ENCODE results near the gene ORMDL3. TPM values are rescaled to one million over a fixed set of nuclear protein-coding genes. Genes with fewer than 3 reads are reported as not detected.

The ORMDL3 gene
- total RNA-seq, 1 experiment from 2014 or later = 18.0 TPM

GRCh38 chr17:39962642-39963220, 35.3 kb upstream of the ORMDL3 start, which contains the start of gene GSDMA:
GSDMA (plus strand) TSS chr17:39963004; CDS start chr17:39965688, 2,684 bp downstream.
- TF ChIP-seq CTCF (conservative IDR thresholded peaks at IDR 0.05; ENCODE audit: low read depth, low read length) (no peak), EZH2 (IDR thresholded peaks at IDR 0.05; ENCODE audit: borderline replicate concordance, low read depth, low read length, poor library complexity, severe bottlenecking) (no peak)
- Histone ChIP-seq H3K36me3 (ENCODE audit: insufficient read depth, low read length, poor library complexity, severe bottlenecking) (no peaks in the 10 kb centered on the region), H3K4me3 (ENCODE audit: low read depth, low read length, poor library complexity, severe bottlenecking) (no peak within 1 kb of the TSS), H3K4me1 (ENCODE audit: insufficient read depth, low read length, poor library complexity, severe bottlenecking) (no peaks in the 10 kb centered on the region), H3K27ac (ENCODE audit: low read depth, low read length, poor library complexity, severe bottlenecking) (no peak within 1 kb of the TSS), H3K27me3 (replicated peaks; ENCODE audit: insufficient read depth, low read depth, low read length, poor library complexity) (no peaks in the 10 kb centered on the region), H3K9me3 (ENCODE audit: low read depth, low read length, poor library complexity, severe bottlenecking) (no peaks in the 10 kb centered on the region)
- no peak for DNase-seq (ENCODE audit: low spot score)
- ChIA-PET POLR2A (ENCODE audit: low non-redundant PET) (no interaction called here), CTCF (no interaction called here)
- intact Hi-C loops (cut with micrococcal nuclease; ENCODE audit: unreplicated experiment) = no loop called here
- no TSS peak for BruUV-seq (replicated peaks)

DNA sequence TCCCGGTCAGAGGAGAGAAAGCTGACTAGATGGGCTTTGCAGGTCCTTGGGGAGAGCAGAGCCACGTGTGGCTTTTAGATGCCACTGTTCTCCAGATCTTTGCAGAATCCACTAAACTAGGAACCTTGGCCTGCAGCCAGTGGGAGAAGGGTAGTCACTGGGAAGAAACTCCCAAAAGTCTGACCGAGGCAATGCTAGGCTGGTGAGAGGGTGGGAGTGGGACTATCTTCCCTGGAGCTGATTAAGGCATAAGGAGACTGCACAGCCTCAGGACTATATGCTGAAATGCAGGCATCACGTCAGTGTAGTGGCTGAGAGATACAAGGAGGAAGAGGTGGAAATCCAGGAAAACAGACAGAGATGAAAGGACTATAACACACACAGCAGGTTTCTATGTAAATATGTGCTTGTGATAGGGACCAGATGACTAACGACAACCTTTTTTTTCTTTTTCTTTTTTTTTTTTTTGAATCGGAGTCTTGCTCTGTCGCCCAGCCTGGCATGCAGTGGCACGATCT, 33.2 kb upstream of the ORMDL3 start:
- Histone ChIP-seq H3K27me3 (replicated peaks; ENCODE audit: insufficient read depth, low read depth, low read length, poor library complexity) (no peaks in the 10 kb centered on the region), H3K36me3 (ENCODE audit: insufficient read depth, low read length, poor library complexity, severe bottlenecking) (no peaks in the 10 kb centered on the region), H3K9me3 (ENCODE audit: low read depth, low read length, poor library complexity, severe bottlenecking) (no peaks in the 10 kb centered on the region), H3K4me3 (ENCODE audit: low read depth, low read length, poor library complexity, severe bottlenecking) (no peak overlapping the region), H3K4me1 (ENCODE audit: insufficient read depth, low read length, poor library complexity, severe bottlenecking) (no peaks in the 10 kb centered on the region), H3K27ac (ENCODE audit: low read depth, low read length, poor library complexity, severe bottlenecking) (no peak overlapping the region)
- intact Hi-C loops (cut with micrococcal nuclease; ENCODE audit: unreplicated experiment) = no loop called here
- ChIA-PET POLR2A (ENCODE audit: low non-redundant PET) (no interaction called here), CTCF (interaction anchor here (0.7 kb wide), 1 partner anchor 178 kb away, joined by 6 read pairs; no protein-coding TSS in a partner anchor)
- BruUV-seq (replicated peaks) = no TSS peak
- no peak for TF ChIP-seq EZH2 (IDR thresholded peaks at IDR 0.05; ENCODE audit: borderline replicate concordance, low read depth, low read length, poor library complexity, severe bottlenecking)
- no peak for TF ChIP-seq CTCF (conservative IDR thresholded peaks at IDR 0.05; ENCODE audit: low read depth, low read length)
- DNase-seq (ENCODE audit: low spot score) = no peak

- no peak for TF ChIP-seq CTCF (conservative IDR thresholded peaks at IDR 0.05; ENCODE audit: low read depth, low read length)
- no peak for TF ChIP-seq EZH2 (IDR thresholded peaks at IDR 0.05; ENCODE audit: borderline replicate concordance, low read depth, low read length, poor library complexity, severe bottlenecking)
- intact Hi-C loops (cut with micrococcal nuclease; ENCODE audit: unreplicated experiment) = no loop called here
- H3K9me3 ChIP-seq (ENCODE audit: low read depth, low read length, poor library complexity, severe bottlenecking) = no peaks in the 10 kb centered on the region
- no peaks in the 10 kb centered on the region for H3K36me3 ChIP-seq (ENCODE audit: insufficient read depth, low read length, poor library complexity, severe bottlenecking)
- no peaks in the 10 kb centered on the region for H3K27me3 ChIP-seq (replicated peaks; ENCODE audit: insufficient read depth, low read depth, low read length, poor library complexity)
- POLR2A ChIA-PET (ENCODE audit: low non-redundant PET) = no interaction called here
- no peak for DNase-seq (ENCODE audit: low spot score)
- H3K27ac ChIP-seq (ENCODE audit: low read depth, low read length, poor library complexity, severe bottlenecking) = no peak overlapping the region
- CTCF ChIA-PET = no interaction called here
- no peak overlapping the region for H3K4me3 ChIP-seq (ENCODE audit: low read depth, low read length, poor library complexity, severe bottlenecking)
- no peaks in the 10 kb centered on the region for H3K4me1 ChIP-seq (ENCODE audit: insufficient read depth, low read length, poor library complexity, severe bottlenecking)
- no TSS peak for BruUV-seq (replicated peaks)
Measured at GRCh38 chr17:39955726-39956225, 28.4 kb upstream of the ORMDL3 start.

Measured in A673 (cell line).